HG03025 (cell line): ENCODE results near the gene ZNF488.
"Not testable (repeated sequence)": the region's sequence is repeated elsewhere in the genome, so short reads cannot be mapped to it uniquely, and the experiment has no call there.

Experiments used
- ATAC-seq: cut with Tn5 transposase; IDR thresholded peaks from one replicate; pipeline ENCODE4 v1.9.1; 2021; ENCODE audit warnings: mild to moderate bottlenecking, moderate library complexity; ENCODE audit not compliant: unreplicated experiment, low FRiP score

ZNF488 gene

GRCh38 chr10:47384148-47384921 lies at the start of gene ZNF488:
TSS of gene ZNF488 (minus strand) at chr10:47384293. CDS start at chr10:47368829, 15,464 bp downstream.
- ATAC-seq, result peak; percentile 90

- ATAC-seq, result no peak
Observed at GRCh38 chr10:47425813-47426419, 41.8 kb upstream of the ZNF488 start.

- ATAC-seq, result no peak
Observed at GRCh38 chr10:47424231-47424630, 40.1 kb upstream of the ZNF488 start.

DNA sequence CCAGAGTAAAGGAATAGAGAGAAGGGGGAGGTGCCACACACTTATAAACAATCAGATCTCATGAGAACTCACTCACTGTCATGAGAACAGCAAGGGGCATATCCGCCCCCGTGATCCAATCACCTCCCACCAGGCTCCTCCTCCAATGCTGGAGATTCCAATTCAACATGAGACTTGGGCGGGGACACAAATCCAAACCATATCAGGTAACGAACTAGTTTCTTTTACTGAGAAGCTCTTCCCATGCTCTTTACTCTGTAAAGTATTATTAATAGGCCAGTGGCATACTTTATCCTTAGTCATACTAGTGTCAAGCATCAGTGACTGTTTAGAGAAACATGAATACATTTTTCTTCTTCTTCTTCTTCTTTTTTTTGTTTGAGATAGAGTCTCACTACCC lies 39.4 kb upstream of the ZNF488 start:
- ATAC-seq, result no peak

DNA sequence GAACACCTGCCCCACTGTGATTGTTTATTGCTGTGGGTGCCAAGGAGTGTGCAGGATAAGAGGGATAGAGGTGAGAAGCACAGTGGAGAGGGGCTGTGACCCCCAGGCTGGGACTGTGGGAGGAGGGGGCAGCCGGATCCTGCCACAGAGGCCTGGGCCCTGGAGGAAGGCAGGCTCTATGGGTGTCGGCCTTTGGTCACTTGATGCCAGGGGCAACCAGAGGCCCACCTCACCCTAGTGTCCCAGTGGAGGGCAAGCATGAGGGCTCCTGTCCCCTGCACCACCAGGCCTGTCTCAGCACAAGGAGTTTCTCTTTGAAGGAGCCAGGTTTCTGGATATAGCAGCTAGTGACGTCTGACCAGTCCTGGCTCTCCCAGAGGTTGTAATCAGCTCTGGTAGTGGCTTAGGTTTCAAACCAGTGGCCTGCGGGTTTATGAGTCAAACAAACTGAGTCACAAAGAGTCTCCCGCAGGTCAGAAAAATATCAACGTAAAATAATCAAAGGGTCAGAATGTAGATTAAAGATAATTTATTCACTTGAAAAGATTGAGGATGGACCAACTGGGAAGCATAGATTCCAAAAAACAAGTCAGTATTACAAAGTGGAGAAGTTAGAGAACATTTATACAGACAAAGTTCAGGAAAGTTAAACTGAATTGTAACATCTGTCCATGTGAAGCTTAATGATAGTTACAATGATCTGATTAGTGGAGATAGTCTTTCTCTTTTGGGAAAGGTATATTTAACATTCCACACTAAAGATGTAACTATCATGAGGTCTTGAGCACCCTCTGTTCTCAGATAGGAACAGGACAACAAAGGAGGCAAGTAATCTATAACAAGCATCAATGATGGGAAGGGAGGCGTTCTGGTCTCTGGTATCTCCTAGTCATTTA lies 37.2 kb upstream of the ZNF488 start:
- ATAC-seq, result no peak

- ATAC-seq, result no peak
Observed at GRCh38 chr10:47420305-47421056, 36.4 kb upstream of the ZNF488 start.

- no peak for ATAC-seq
Observed at GRCh38 chr10:47419421-47419820, 35.3 kb upstream of the ZNF488 start.

- no peak for ATAC-seq
Observed at GRCh38 chr10:47418966-47419365, 34.9 kb upstream of the ZNF488 start.

DNA sequence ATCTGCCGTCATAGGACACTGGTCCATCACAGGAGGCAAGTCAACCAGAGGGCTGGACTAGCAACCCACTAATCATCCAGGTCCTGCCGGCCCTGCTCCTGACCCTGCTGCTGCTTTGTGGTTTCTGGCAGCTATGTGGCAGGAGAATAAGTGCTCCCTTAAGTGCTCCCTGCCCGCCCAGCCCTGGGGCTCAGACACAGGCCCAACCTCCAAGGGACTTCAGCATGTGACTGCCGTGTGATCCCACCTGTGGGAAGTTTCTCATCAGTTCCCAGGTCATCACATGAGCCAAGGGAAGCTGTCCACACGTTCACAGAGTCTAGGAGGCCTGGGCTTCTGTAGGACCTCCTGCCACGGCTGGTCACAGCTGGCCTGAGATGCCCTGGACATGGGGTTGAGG lies 34.2 kb upstream of the ZNF488 start:
- no peak for ATAC-seq

DNA sequence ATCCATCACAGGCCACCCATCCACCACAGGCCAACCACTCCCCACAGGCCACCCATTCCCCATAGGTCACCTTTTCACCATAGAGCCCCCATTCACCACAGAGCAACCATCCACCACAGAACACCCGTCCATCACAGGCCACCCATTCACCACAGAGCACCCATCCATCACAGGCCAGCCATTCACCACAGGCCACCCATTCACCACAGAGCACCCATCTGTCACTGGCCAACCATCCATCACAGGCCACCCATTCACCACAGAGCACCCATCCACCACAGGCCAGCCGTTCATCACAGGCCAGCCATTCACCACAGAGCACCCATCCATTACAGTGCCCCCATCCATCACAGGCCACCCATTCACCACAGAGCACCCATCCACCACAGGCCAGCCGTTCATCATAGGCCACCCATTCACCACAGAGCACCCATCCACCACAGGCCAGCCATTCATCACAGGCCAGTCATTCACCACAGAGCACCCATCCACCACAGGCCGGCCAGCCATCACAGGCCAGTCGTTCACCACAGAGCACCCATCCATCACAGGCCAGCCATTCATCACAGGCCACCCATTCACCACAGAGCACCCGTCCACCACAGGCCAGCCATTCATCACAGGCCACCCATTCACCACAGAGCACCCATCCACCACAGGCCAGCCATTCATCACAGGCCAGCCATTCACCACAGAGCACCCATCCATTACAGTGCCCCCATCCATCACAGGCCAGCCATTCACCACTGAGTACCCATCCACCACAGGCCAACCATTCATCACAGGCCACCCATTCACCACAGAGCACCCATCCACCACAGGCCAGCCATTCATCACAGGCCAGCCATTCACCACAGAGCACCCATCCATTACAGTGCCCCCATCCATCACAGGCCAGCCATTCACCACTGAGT lies 32.5 kb upstream of the ZNF488 start:
- ATAC-seq, result not testable (repeated sequence)

DNA sequence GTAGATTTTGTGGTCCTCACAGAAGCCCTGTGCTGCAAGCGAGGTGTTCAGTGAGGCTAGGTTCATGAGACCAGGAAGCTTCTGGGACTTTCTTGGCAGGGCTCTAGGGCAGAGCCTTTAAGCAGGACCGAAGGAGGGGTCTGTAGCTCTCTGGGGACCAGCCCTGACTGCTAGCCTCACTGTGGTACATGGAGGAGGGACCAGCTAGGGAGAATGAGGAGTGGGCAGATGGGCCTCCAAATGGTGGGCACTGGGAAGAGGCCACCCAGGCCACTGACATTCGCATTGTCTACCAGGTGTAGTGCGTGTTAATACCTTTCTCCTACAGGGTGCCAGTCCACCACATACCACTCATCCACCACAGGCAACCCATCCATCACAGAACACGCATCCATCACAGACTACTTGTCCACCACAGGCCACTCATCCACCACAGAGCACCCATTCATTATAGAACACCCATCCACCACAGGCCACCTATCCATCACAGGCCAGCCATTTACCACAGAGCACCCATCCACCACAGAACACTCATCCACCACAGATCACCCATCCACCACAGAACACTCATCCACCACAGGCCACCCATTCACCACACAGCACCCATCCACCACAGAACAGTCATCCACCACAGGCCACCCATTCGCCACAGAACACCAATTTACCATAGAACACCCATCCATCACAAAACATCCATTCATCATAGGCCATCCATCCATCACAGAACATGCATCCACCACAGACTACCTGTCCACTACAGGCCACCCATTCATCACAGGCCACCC lies 31.6 kb upstream of the ZNF488 start:
- no peak for ATAC-seq

- no peak for ATAC-seq
Observed at GRCh38 chr10:47414752-47415519, 30.8 kb upstream of the ZNF488 start.

- ATAC-seq, result no peak
Observed at GRCh38 chr10:47414227-47414592, 30.1 kb upstream of the ZNF488 start.

GRCh38 chr10:47413531-47414226 lies 29.6 kb upstream of the ZNF488 start:
- ATAC-seq, result no peak

- no peak for ATAC-seq
Observed at GRCh38 chr10:47412869-47413268, 28.8 kb upstream of the ZNF488 start.

- ATAC-seq, result no peak
Observed at GRCh38 chr10:47412177-47412730, 28.2 kb upstream of the ZNF488 start.

DNA sequence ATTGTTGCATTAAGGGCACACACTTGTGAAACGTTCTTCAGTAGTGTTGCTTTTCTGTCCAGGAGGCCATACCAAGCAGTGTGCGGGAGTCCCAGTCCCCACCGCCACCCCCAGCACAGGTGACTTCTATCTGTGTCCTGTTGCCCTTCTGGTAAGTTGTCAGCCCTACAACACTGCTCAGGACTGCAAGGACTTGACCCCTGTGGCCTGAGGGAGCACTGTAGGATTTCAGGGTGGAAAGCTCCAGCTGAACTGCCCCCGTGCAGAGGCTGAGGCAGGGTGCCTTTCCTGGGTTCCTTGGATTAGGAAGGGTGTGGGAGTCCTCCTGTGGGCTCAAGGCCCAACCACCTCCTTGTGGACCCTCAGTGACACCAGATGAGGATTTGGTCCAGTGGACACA lies 26.8 kb upstream of the ZNF488 start:
- no peak for ATAC-seq
